Measurements from ENCODE around the gene D2HGDH.
"Not testable (repeated sequence)": the region's sequence is repeated elsewhere in the genome, so short reads cannot be mapped to it uniquely, and the experiment has no call there.

D2HGDH gene

GRCh38 chr2:241724975-241725870, 9.2 kb upstream of the D2HGDH start:
- in situ Hi-C loops (cut with HindIII; ENCODE audit: low sequenced_read_pairs) = no loop called here

GRCh38 chr2:241726459-241726858, 8.0 kb upstream of the D2HGDH start:
- in situ Hi-C loops (cut with HindIII; ENCODE audit: low sequenced_read_pairs) = no loop called here

- in situ Hi-C loops (cut with HindIII; ENCODE audit: low sequenced_read_pairs) = no loop called here
These were observed 6.4 kb upstream of the D2HGDH start for GRCh38 chr2:241728000-241728399.

GRCh38 chr2:241728627-241729026, 5.8 kb upstream of the D2HGDH start:
- in situ Hi-C loops (cut with HindIII; ENCODE audit: low sequenced_read_pairs) = no loop called here

GRCh38 chr2:241729868-241730267, 4.6 kb upstream of the D2HGDH start:
- in situ Hi-C loops (cut with HindIII; ENCODE audit: low sequenced_read_pairs) = no loop called here

GRCh38 chr2:241730671-241731293, 3.6 kb upstream of the D2HGDH start:
- in situ Hi-C loops (cut with HindIII; ENCODE audit: low sequenced_read_pairs) = no loop called here

GRCh38 chr2:241732513-241733186, 1.8 kb upstream of the D2HGDH start:
- in situ Hi-C loops (cut with HindIII; ENCODE audit: low sequenced_read_pairs) = not testable (repeated sequence)

GRCh38 chr2:241733391-241734207, 831 bp upstream of the D2HGDH start:
- in situ Hi-C loops (cut with HindIII; ENCODE audit: low sequenced_read_pairs) = no loop called here

GRCh38 chr2:241734208-241734466, 293 bp upstream of the D2HGDH start:
- in situ Hi-C loops (cut with HindIII; ENCODE audit: low sequenced_read_pairs) = no loop called here

GRCh38 chr2:241736111-241736510, 1.7 kb downstream of the D2HGDH start:
- in situ Hi-C loops (cut with HindIII; ENCODE audit: low sequenced_read_pairs) = no loop called here

GRCh38 chr2:241738040-241738686, 3.7 kb downstream of the D2HGDH start:
- in situ Hi-C loops (cut with HindIII; ENCODE audit: low sequenced_read_pairs) = no loop called here

- in situ Hi-C loops (cut with HindIII; ENCODE audit: low sequenced_read_pairs) = no loop called here
These were observed 4.7 kb downstream of the D2HGDH start for GRCh38 chr2:241739177-241739576.

- in situ Hi-C loops (cut with HindIII; ENCODE audit: low sequenced_read_pairs) = no loop called here
These were observed 5.2 kb downstream of the D2HGDH start for GRCh38 chr2:241739651-241740050.

- in situ Hi-C loops (cut with HindIII; ENCODE audit: low sequenced_read_pairs) = no loop called here
These were observed 6.6 kb downstream of the D2HGDH start for GRCh38 chr2:241741016-241741415.

GRCh38 chr2:241742320-241742939, 8.0 kb downstream of the D2HGDH start:
- in situ Hi-C loops (cut with HindIII; ENCODE audit: low sequenced_read_pairs) = no loop called here

- in situ Hi-C loops (cut with HindIII; ENCODE audit: low sequenced_read_pairs) = not testable (repeated sequence)
These were observed 8.6 kb downstream of the D2HGDH start for GRCh38 chr2:241743008-241743407.

- in situ Hi-C loops (cut with HindIII; ENCODE audit: low sequenced_read_pairs) = no loop called here
These were observed 9.2 kb downstream of the D2HGDH start for GRCh38 chr2:241743620-241744019.

- in situ Hi-C loops (cut with HindIII; ENCODE audit: low sequenced_read_pairs) = no loop called here
These were observed 9.8 kb downstream of the D2HGDH start for GRCh38 chr2:241744028-241744754.

- in situ Hi-C loops (cut with HindIII; ENCODE audit: low sequenced_read_pairs) = no loop called here
These were observed 10.8 kb downstream of the D2HGDH start for GRCh38 chr2:241745276-241745675.

GRCh38 chr2:241746084-241746483, 11.7 kb downstream of the D2HGDH start:
- in situ Hi-C loops (cut with HindIII; ENCODE audit: low sequenced_read_pairs) = no loop called here

Measured in DLD1 (cell line).